ENCODE measurements around the gene IRAK1BP1. TPM values are rescaled to one million over a fixed set of nuclear protein-coding genes. Genes with fewer than 3 reads are reported as not detected.
"Not testable (repeated sequence)": the region's sequence is repeated elsewhere in the genome, so short reads cannot be mapped to it uniquely, and the experiment has no call there.

IRAK1BP1 gene
- total RNA-seq, 1 donor from 2014 or later: 7.0 TPM

DNA sequence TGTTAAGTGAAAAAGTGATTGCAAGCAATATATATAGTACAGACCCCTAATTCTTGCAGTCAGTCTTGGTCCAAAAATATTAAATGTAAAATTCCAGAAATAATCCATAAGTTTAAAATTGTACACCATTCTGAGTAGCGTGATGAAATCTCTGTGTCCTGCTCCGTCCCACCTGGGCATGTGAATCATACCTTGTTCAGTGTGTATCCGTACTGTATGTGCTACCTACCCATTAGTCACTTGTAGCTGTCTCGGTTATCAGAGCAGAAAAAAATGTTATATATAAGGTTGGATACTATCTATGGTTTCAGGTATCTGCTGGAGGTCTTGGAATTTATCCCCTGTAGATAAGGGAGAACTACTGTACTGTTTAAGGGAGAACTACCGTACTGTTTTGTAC, 16.3 kb downstream of the IRAK1BP1 start:
- no peak for TF ChIP-seq CTCF (conservative IDR thresholded peaks at IDR 0.05)
- Mint-ChIP-seq H3K4me1 (ENCODE audit: unreplicated experiment) (no peaks in the 10 kb centered on the region), H3K4me3 (no peak overlapping the region), H3K9me3 (peaks cover 5% of the 10 kb centered on the region), H3K36me3 (peaks cover 23% of the 10 kb centered on the region), H3K27ac (no peak overlapping the region), H3K27me3 (no peaks in the 10 kb centered on the region)
- DNase-seq (ENCODE audit: extremely low spot score, unreplicated experiment): no peak

GRCh38 chr6:78889901-78890300, 22.6 kb downstream of the IRAK1BP1 start:
- not testable (repeated sequence) for DNase-seq (ENCODE audit: extremely low spot score, unreplicated experiment); H3K4me3 Mint-ChIP-seq; H3K27me3 Mint-ChIP-seq; H3K4me1 Mint-ChIP-seq (ENCODE audit: unreplicated experiment); H3K9me3 Mint-ChIP-seq; H3K27ac Mint-ChIP-seq
- peaks cover 39% of the 10 kb centered on the region for H3K36me3 Mint-ChIP-seq

GRCh38 chr6:78896227-78896626, 28.9 kb downstream of the IRAK1BP1 start:
- H3K4me3 Mint-ChIP-seq: no peak overlapping the region
- no peak for TF ChIP-seq CTCF (conservative IDR thresholded peaks at IDR 0.05)
- H3K4me1 Mint-ChIP-seq (ENCODE audit: unreplicated experiment): no peaks in the 10 kb centered on the region
- no peak for DNase-seq (ENCODE audit: extremely low spot score, unreplicated experiment)
- no peak overlapping the region for H3K27ac Mint-ChIP-seq
- peaks cover 21% of the 10 kb centered on the region for H3K36me3 Mint-ChIP-seq
- no peaks in the 10 kb centered on the region for H3K9me3 Mint-ChIP-seq
- H3K27me3 Mint-ChIP-seq: no peaks in the 10 kb centered on the region

GRCh38 chr6:78908621-78909020, 41.3 kb downstream of the IRAK1BP1 start:
- H3K9me3 Mint-ChIP-seq: no peaks in the 10 kb centered on the region
- peaks cover 14% of the 10 kb centered on the region for H3K4me1 Mint-ChIP-seq (ENCODE audit: unreplicated experiment)
- H3K4me3 Mint-ChIP-seq: no peak overlapping the region
- peaks cover 5% of the 10 kb centered on the region for H3K36me3 Mint-ChIP-seq
- no peak overlapping the region for H3K27ac Mint-ChIP-seq
- DNase-seq (ENCODE audit: extremely low spot score, unreplicated experiment): no peak
- TF ChIP-seq CTCF (conservative IDR thresholded peaks at IDR 0.05): no peak
- H3K27me3 Mint-ChIP-seq: peaks cover 16% of the 10 kb centered on the region

DNA sequence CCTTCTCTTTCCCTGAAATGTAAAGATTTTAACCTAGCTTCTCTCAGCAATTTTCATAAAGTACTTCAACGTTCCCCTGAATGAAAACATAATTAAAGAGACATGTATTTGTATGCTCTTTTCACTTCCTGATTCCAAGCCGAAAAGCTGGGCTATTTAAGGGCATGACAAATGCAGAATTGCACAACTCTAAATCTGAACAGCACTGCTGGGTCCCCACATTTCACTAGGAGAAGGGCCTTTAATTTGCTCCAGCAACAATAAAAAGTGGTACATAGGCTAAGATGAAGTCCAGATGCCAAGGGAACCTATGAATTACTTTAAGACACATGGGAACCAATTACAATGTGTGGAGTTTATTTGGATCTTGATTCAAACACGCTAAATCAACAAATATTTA, 42.0 kb downstream of the IRAK1BP1 start:
- H3K27me3 Mint-ChIP-seq: peaks cover 16% of the 10 kb centered on the region
- H3K27ac Mint-ChIP-seq: no peak overlapping the region
- DNase-seq (ENCODE audit: extremely low spot score, unreplicated experiment): no peak
- peak overlapping the region; percentile 80 for H3K4me3 Mint-ChIP-seq
- peaks cover 5% of the 10 kb centered on the region for H3K36me3 Mint-ChIP-seq
- H3K9me3 Mint-ChIP-seq: no peaks in the 10 kb centered on the region
- H3K4me1 Mint-ChIP-seq (ENCODE audit: unreplicated experiment): peaks cover 14% of the 10 kb centered on the region
- no peak for TF ChIP-seq CTCF (conservative IDR thresholded peaks at IDR 0.05)

- Mint-ChIP-seq H3K27me3 (peaks cover 16% of the 10 kb centered on the region), H3K4me1 (ENCODE audit: unreplicated experiment) (peaks cover 14% of the 10 kb centered on the region), H3K4me3 (peak overlapping the region; percentile 80), H3K36me3 (peaks cover 5% of the 10 kb centered on the region), H3K9me3 (no peaks in the 10 kb centered on the region), H3K27ac (peak overlapping the region; percentile 0)
- TF ChIP-seq CTCF (conservative IDR thresholded peaks at IDR 0.05): no peak
- no peak for DNase-seq (ENCODE audit: extremely low spot score, unreplicated experiment)
Observed at GRCh38 chr6:78910010-78910409, 42.7 kb downstream of the IRAK1BP1 start.
